Inferior parietal cortex (tissue), 1 donor: Measurements from ENCODE around the gene CD4.
"Not testable (repeated sequence)": the region's sequence is repeated elsewhere in the genome, so short reads cannot be mapped to it uniquely, and the experiment has no call there.

Experiments used
- DNase-seq: peaks from one replicate; pipeline ENCODE4 v3.0.0-alpha.2; 2016; ENCODE audit errors: extremely low spot score

The CD4 gene

GRCh38 chr12:6845395-6845794, 56.1 kb downstream of the CD4 start:
- no peak for DNase-seq

- DNase-seq = no peak
These were observed 57.1 kb downstream of the CD4 start for GRCh38 chr12:6846316-6846869.

GRCh38 chr12:6847676-6848075, 58.3 kb downstream of the CD4 start:
- DNase-seq = no peak

GRCh38 chr12:6849427-6849826, 60.1 kb downstream of the CD4 start:
- DNase-seq = no peak

DNA sequence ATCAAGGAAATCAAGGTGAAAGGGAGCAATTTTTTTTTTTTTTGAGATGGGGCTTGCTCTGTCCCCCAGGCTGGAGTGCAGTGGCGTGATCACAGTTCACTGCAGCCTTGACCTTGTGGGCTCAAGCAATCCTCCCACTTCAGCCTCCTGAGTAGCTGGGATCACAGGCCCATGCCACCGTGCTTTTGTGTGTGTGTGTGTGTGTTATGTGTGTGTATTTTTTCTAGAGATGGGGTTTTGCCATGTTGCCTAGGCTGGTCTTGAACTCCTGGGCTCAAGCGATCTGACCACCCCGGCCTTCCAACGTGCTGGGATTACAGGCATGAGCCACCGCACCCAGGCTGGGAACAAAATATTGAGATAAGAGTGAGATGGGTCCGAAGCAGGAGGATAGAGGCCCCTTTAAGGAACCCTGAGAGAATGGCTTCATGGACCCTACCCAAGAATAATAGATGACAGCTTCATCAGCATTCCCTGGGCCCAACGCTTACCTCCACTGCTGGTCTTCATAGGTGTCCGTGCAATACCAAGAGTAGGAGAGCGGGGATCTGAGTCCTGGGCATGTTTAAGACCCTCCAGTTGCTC, 60.7 kb downstream of the CD4 start:
- DNase-seq = no peak

DNA sequence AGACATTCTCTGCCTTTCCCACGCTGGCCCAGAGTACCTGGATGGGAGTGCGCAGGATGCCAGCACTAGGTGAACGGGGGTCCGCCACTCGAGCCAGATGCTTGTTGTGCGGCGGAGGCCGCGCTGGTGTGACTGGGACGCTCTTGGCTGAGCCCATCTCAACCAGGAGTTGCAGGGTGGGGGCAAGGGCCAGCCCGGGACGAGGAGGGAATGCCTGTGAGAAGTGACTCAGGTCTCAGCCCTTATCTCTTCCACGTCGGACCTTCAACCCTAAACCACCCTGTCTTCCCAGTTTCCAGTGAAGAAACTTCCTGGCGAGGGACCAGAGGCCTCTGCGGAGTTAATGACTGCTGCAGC, 61.4 kb downstream of the CD4 start:
- no peak for DNase-seq

DNA sequence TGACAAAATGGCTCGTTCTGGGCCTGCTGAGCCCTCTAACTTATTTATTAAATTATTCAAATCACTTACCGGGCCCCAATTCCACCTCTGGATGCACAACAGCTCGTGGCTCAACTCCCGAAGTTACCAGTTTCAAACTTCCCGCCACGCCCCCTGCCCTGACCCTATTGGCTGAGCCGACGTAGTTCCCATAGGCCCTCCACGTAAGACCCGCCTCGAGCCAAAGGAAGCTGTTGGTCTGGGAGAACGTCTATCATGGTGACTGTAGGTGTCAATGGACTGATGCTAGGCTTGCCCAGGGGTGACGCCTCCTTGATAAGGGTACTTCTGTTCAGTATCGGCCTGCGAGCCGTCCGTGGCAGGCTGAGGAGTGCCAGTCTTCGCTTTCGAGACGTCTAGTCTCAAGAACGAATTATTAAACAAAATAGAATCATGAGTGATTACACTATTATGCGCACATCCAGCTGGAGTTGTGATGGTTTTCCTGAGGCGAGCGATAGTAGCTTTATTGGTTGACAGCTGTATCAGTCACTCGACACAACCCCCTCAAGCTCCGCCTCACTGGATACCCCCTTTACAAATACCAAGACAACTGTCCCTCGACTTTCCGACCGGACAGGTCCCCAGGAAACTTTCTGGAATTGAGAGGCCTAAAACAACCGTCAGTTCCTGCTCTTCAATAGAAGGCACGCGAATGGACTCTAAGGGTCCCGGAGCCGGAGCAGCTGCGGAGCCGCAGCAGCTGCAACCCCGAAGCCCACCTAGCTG, 62.0 kb downstream of the CD4 start, which contains the start of gene CDCA3:
Gene CDCA3, minus strand, starts transcription at position 134 of the 768 bp plus-strand sequence. CDS start 334 bp downstream, outside the sequence.
- DNase-seq = peak; percentile 97

GRCh38 chr12:6851921-6852650, 62.8 kb downstream of the CD4 start, which contains the start of gene USP5:
USP5 (plus strand) TSS chr12:6852150; CDS start chr12:6852180, 30 bp downstream.
- DNase-seq = peak; percentile 99

DNA sequence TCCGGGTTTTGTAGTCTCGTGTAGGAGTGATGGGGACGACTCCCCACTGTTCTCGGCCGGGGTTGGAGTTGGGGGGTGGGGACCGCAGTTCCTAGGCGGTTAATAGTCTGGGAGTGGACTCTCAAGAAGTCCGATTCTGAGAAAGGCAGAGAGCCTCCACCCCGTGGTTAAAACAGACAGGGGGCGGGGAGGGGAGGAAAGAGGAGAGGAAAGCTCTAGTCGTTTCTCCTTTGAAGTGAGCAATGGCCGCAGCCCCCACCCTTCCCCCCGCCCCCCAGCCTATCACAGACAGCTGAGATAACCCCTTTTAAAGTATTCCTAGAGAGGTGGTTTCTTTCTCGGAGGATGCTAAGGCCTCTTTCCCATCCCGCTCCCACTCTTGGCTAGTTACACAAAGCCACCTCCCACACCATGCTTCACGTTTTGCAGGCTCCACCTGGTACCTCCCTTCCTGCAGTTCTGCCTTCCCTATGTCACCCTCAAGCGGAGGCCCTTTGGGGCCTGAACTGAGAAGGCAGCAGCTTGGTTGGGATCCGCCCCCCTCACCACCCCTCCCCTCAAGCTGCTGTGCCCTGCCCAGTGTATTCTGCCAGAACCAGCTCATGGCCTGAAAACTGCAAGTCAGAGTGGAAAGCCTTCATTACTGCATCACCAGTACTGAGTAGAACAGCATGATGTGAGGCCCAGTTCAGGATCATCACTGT, 63.5 kb downstream of the CD4 start:
- peak; percentile 32 for DNase-seq

DNA sequence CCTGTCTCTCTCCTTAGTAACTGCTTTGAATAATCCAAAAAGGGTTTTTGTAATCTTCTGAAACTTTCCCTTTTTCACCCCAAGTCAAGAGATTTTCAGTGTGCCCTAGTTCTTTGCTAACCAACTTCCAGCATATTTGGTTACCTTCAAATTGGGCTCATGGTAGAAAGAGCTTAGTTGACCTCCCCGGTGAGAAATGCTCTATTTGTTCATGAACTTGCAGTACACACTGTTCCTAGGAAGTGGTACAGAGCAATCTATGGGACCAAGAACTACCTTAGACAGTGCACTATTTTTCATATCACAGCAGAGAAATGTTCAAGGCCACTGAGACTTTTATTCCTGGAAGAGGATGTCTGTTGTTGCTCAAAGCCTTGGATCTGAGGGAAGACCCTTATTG, 64.3 kb downstream of the CD4 start:
- no peak for DNase-seq

GRCh38 chr12:6854036-6854435, 64.7 kb downstream of the CD4 start:
- DNase-seq = no peak

GRCh38 chr12:6855322-6855721, 66.0 kb downstream of the CD4 start:
- DNase-seq = no peak

- DNase-seq = no peak
These were observed 69.5 kb downstream of the CD4 start for GRCh38 chr12:6858799-6859198.

GRCh38 chr12:6860116-6860515, 70.8 kb downstream of the CD4 start:
- no peak for DNase-seq

DNA sequence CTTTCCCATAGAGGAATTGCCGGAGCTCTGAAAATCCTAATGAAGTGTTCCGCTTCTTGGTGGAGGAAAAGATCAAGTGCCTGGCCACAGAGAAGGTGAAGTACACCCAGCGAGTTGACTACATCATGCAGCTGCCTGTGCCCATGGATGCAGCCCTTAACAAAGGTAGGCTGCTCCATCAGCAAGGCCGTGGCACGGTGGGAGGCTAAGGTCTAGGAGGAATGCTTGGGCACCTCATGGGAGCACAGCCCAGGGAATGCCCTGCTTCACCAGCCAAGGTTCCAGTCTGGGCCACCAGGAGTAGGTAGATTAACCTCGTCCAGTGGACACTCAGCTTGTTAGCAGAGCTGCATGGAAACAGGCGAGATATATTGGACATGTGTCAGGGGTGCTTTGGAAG, 71.6 kb downstream of the CD4 start:
- no peak for DNase-seq

GRCh38 chr12:6861391-6861790, 72.1 kb downstream of the CD4 start:
- no peak for DNase-seq

GRCh38 chr12:6863033-6863432, 73.7 kb downstream of the CD4 start:
- DNase-seq = no peak

DNA sequence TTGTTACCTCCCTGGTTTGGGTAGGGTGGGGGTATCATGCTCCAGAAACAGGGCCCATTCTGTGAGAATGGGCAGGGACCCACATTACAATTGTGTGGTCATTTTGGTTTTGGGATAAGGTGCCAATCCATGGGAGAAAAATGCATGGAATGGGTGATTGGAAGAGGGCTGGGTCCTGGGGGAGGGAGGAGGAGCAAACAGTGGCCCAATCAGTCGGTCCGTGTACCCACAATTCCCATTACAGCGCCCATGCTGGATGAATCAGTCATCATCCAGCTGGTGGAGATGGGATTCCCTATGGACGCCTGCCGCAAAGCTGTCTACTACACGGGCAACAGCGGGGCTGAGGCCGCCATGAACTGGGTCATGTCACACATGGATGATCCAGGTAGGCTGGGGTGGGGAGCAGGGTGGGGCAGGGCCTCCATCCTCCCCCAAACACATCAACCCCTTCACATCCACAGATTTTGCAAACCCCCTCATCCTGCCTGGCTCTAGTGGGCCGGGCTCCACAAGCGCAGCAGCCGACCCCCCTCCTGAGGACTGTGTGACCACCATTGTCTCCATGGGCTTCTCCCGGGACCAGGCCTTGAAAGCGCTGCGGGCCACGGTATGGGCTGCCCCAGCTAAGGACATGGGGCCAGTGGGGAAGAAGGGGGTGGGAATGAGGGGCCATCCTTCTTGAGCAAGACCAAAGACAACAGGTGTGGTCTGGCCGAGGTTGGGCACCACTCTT, 74.4 kb downstream of the CD4 start:
- DNase-seq = no peak

DNA sequence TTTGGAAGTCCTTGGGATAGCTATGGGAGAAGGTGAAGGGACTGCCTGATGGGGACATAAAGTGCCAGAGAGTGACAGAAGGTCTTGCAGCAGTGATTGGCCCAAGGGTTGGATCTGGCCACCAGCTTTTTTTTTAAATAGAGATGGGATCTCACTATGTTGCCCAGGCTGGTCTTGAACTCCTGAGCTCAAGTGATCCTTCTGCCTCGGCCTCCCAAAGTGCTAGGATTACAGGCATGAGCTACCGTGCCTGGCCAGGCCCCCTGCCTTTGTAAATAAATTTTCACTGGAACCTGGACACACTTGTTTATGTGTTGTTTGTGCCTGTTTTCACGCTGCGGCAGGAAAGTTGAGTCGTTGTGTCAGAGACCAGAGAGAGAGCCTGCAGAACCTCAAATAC, 76.0 kb downstream of the CD4 start:
- not testable (repeated sequence) for DNase-seq

- no peak for DNase-seq
These were observed 77.0 kb downstream of the CD4 start for GRCh38 chr12:6866163-6866919.
